ENCODE data around the gene IL32. TPM values are rescaled to one million over a fixed set of nuclear protein-coding genes. Genes with fewer than 3 reads are reported as not detected.

The IL32 gene
- total and polyA plus RNA-seq, 9 of the 15 experiments (the other 6 are each of a cell fraction or from before 2014, with no cell fraction given) = 0.21 to 2.2 (median 0.37) TPM; not detected in 3

- TF ChIP-seq, protein P1, sequence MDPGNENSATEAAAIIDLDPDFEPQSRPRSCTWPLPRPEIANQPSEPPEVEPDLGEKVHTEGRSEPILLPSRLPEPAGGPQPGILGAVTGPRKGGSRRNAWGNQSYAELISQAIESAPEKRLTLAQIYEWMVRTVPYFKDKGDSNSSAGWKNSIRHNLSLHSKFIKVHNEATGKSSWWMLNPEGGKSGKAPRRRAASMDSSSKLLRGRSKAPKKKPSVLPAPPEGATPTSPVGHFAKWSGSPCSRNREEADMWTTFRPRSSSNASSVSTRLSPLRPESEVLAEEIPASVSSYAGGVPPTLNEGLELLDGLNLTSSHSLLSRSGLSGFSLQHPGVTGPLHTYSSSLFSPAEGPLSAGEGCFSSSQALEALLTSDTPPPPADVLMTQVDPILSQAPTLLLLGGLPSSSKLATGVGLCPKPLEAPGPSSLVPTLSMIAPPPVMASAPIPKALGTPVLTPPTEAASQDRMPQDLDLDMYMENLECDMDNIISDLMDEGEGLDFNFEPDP (CRISPR knock-in tag; IDR thresholded peaks at IDR 0.05) = peak; percentile 65; the same call in 1 of the 2 replicates
- TF ChIP-seq PBX2 (CRISPR knock-in tag; IDR thresholded peaks at IDR 0.05; ENCODE audit: low read depth) (no peak), PBX2 (tag; conservative IDR thresholded peaks at IDR 0.05; ENCODE audit: low read depth) (no peak), NR1H2 (CRISPR knock-in tag; IDR thresholded peaks at IDR 0.05) (no peak), PHB (CRISPR knock-in tag; IDR thresholded peaks at IDR 0.05) (no peak), MXI1 (IDR thresholded peaks at IDR 0.05; ENCODE audit: low read depth, low read length) (peak; percentile 90), NCOA2 (IDR thresholded peaks at IDR 0.05; ENCODE audit: partially characterized antibody in 2 of 2) (no peak), MTA2 (IDR thresholded peaks at IDR 0.05; ENCODE audit: low read depth) (no peak), RBM39 (optimal IDR thresholded peaks at IDR 0.05; ENCODE audit: low read depth, low read length) (no peak), ELK1 (CRISPR knock-in tag; IDR thresholded peaks at IDR 0.05) (no peak), RBM22 (IDR thresholded peaks at IDR 0.05; ENCODE audit: low read depth, low read length, poor library complexity, severe bottlenecking) (peak; percentile 63), KDM4B (IDR thresholded peaks at IDR 0.05; ENCODE audit: borderline replicate concordance in 2 of 2, low read depth in 1 of 2) (peak in 1 of 2 experiments; percentile 86; a peak in 1 of 4 replicates), ZNF384 (IDR thresholded peaks at IDR 0.05; ENCODE audit: low read depth, low read length) (no peak), PHF20 (IDR thresholded peaks at IDR 0.05; ENCODE audit: partially characterized antibody) (peak; percentile 95), NFYB (IDR thresholded peaks at IDR 0.05; ENCODE audit: extremely low read depth, insufficient read length) (no peak), CREB3L1 (IDR thresholded peaks at IDR 0.05; ENCODE audit: borderline replicate concordance, low read depth) (peak; percentile 19; the same call in 1 of the 2 replicates), NFE2 (IDR thresholded peaks at IDR 0.05; ENCODE audit: low read depth) (no peak), GTF2A2 (tag; IDR thresholded peaks at IDR 0.05) (no peak), ZNF766 (CRISPR knock-in tag; conservative IDR thresholded peaks at IDR 0.05) (no peak; the same call in 1 of the 2 replicates)
- TF ChIP-seq, protein P2, sequence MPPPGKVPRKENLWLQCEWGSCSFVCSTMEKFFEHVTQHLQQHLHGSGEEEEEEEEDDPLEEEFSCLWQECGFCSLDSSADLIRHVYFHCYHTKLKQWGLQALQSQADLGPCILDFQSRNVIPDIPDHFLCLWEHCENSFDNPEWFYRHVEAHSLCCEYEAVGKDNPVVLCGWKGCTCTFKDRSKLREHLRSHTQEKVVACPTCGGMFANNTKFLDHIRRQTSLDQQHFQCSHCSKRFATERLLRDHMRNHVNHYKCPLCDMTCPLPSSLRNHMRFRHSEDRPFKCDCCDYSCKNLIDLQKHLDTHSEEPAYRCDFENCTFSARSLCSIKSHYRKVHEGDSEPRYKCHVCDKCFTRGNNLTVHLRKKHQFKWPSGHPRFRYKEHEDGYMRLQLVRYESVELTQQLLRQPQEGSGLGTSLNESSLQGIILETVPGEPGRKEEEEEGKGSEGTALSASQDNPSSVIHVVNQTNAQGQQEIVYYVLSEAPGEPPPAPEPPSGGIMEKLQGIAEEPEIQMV (tag; conservative IDR thresholded peaks at IDR 0.05; ENCODE audit: low read depth) = no peak
These were observed 40.9 kb downstream of the IL32 start (continued) for GRCh38 chr16:3106205-3106928.
